Measurements from ENCODE around the gene ITGA6.

Gene ITGA6

DNA sequence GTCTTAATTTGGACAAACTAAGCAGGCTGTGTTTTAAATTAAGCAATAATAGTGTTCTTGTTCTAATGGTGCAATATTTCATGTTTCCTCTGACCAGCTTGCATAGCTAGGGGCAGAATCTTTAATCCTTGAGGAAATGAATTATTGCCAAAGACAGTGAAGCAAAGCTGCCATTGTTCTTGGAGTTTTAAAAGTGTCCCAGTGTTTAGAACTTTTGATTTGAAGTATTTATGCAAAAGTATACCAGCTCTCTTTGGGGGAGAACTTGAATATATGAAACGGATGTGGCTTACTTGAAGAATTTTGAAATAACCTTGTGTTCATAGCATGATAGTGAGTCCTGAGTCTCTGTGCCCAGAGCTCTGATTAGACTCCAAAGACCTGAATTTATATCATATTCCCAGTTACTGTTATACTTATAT is 33.4 kb downstream of the ITGA6 start:
- Histone ChIP-seq H3K9me3 (ENCODE audit: control insufficient read depth, low read depth, low read length) (no peaks in the 10 kb centered on the region), H3K9ac (ENCODE audit: low read length) (no peak overlapping the region), H3K27me3 (ENCODE audit: control insufficient read depth, insufficient read depth, low read length) (no peaks in the 10 kb centered on the region), H3K4me1 (ENCODE audit: control insufficient read depth, low read depth, low read length) (peaks cover 24% of the 10 kb centered on the region), H3K27ac (ENCODE audit: low read length) (no peak overlapping the region), H3K4me3 (ENCODE audit: low read length) (no peak overlapping the region), H3K36me3 (ENCODE audit: control insufficient read depth, low read depth, low read length) (no peaks in the 10 kb centered on the region)

- H3K27ac ChIP-seq (ENCODE audit: low read length) = no peak overlapping the region
- no peaks in the 10 kb centered on the region for H3K27me3 ChIP-seq (ENCODE audit: control insufficient read depth, insufficient read depth, low read length)
- H3K36me3 ChIP-seq (ENCODE audit: control insufficient read depth, low read depth, low read length) = peaks cover 1% of the 10 kb centered on the region
- H3K9me3 ChIP-seq (ENCODE audit: control insufficient read depth, low read depth, low read length) = no peaks in the 10 kb centered on the region
- H3K4me3 ChIP-seq (ENCODE audit: low read length) = no peak overlapping the region
- H3K4me1 ChIP-seq (ENCODE audit: control insufficient read depth, low read depth, low read length) = peaks cover 20% of the 10 kb centered on the region
- H3K9ac ChIP-seq (ENCODE audit: low read length) = no peak overlapping the region
Observed at GRCh38 chr2:172461591-172462372, 34.4 kb downstream of the ITGA6 start.

GRCh38 chr2:172462373-172462848 is 35.0 kb downstream of the ITGA6 start:
- H3K4me3 ChIP-seq (ENCODE audit: low read length) = no peak overlapping the region
- H3K4me1 ChIP-seq (ENCODE audit: control insufficient read depth, low read depth, low read length) = peaks cover 20% of the 10 kb centered on the region
- H3K27me3 ChIP-seq (ENCODE audit: control insufficient read depth, insufficient read depth, low read length) = no peaks in the 10 kb centered on the region
- peaks cover 8% of the 10 kb centered on the region for H3K36me3 ChIP-seq (ENCODE audit: control insufficient read depth, low read depth, low read length)
- no peak overlapping the region for H3K9ac ChIP-seq (ENCODE audit: low read length)
- no peaks in the 10 kb centered on the region for H3K9me3 ChIP-seq (ENCODE audit: control insufficient read depth, low read depth, low read length)
- no peak overlapping the region for H3K27ac ChIP-seq (ENCODE audit: low read length)

GRCh38 chr2:172462849-172463381 is 35.5 kb downstream of the ITGA6 start:
- Histone ChIP-seq H3K27ac (ENCODE audit: low read length) (no peak overlapping the region), H3K36me3 (ENCODE audit: control insufficient read depth, low read depth, low read length) (peaks cover 13% of the 10 kb centered on the region), H3K9ac (ENCODE audit: low read length) (no peak overlapping the region), H3K27me3 (ENCODE audit: control insufficient read depth, insufficient read depth, low read length) (no peaks in the 10 kb centered on the region), H3K9me3 (ENCODE audit: control insufficient read depth, low read depth, low read length) (no peaks in the 10 kb centered on the region), H3K4me3 (ENCODE audit: low read length) (no peak overlapping the region), H3K4me1 (ENCODE audit: control insufficient read depth, low read depth, low read length) (peaks cover 20% of the 10 kb centered on the region)

- no peak overlapping the region for H3K9ac ChIP-seq (ENCODE audit: low read length)
Observed at GRCh38 chr2:172464400-172465129, 37.2 kb downstream of the ITGA6 start.

GRCh38 chr2:172465417-172466334 is 38.3 kb downstream of the ITGA6 start:
- H3K27ac ChIP-seq (ENCODE audit: low read length) = no peak overlapping the region
- peaks cover 37% of the 10 kb centered on the region for H3K36me3 ChIP-seq (ENCODE audit: control insufficient read depth, low read depth, low read length)
- no peak overlapping the region for H3K9ac ChIP-seq (ENCODE audit: low read length)
- peaks cover 20% of the 10 kb centered on the region for H3K4me1 ChIP-seq (ENCODE audit: control insufficient read depth, low read depth, low read length)
- no peaks in the 10 kb centered on the region for H3K9me3 ChIP-seq (ENCODE audit: control insufficient read depth, low read depth, low read length)
- no peak overlapping the region for H3K4me3 ChIP-seq (ENCODE audit: low read length)
- no peaks in the 10 kb centered on the region for H3K27me3 ChIP-seq (ENCODE audit: control insufficient read depth, insufficient read depth, low read length)

More at GRCh38 chr2:172464400-172465129, 37.2 kb downstream of the ITGA6 start:
- Histone ChIP-seq H3K27me3 (ENCODE audit: control insufficient read depth, insufficient read depth, low read length) (no peaks in the 10 kb centered on the region), H3K36me3 (ENCODE audit: control insufficient read depth, low read depth, low read length) (peaks cover 27% of the 10 kb centered on the region), H3K4me1 (ENCODE audit: control insufficient read depth, low read depth, low read length) (peaks cover 20% of the 10 kb centered on the region), H3K27ac (ENCODE audit: low read length) (no peak overlapping the region), H3K4me3 (ENCODE audit: low read length) (no peak overlapping the region), H3K9me3 (ENCODE audit: control insufficient read depth, low read depth, low read length) (no peaks in the 10 kb centered on the region)

DNA sequence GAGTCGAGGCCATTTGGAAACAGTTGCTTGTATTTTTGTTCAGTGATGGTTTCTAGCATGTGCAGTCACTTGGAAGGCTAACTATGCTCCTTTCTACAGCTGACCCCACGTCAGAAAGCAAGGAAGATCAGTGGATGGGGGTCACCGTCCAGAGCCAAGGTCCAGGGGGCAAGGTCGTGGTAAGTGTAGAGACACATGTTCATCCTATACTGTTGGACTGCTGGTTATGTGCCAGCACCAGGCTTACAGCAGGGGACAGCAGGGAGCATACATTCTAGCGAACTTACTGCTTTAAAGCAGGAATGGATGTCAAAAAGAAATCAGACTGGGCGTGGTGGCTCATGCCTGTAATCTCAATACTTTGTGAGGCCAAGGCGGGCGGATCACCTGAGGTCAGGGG is 40.0 kb downstream of the ITGA6 start:
- H3K4me3 ChIP-seq (ENCODE audit: low read length) = no peak overlapping the region
- no peak overlapping the region for H3K27ac ChIP-seq (ENCODE audit: low read length)
- peaks cover 54% of the 10 kb centered on the region for H3K36me3 ChIP-seq (ENCODE audit: control insufficient read depth, low read depth, low read length)
- no peak overlapping the region for H3K9ac ChIP-seq (ENCODE audit: low read length)
- H3K27me3 ChIP-seq (ENCODE audit: control insufficient read depth, insufficient read depth, low read length) = no peaks in the 10 kb centered on the region
- H3K9me3 ChIP-seq (ENCODE audit: control insufficient read depth, low read depth, low read length) = no peaks in the 10 kb centered on the region
- peaks cover 13% of the 10 kb centered on the region for H3K4me1 ChIP-seq (ENCODE audit: control insufficient read depth, low read depth, low read length)

DNA sequence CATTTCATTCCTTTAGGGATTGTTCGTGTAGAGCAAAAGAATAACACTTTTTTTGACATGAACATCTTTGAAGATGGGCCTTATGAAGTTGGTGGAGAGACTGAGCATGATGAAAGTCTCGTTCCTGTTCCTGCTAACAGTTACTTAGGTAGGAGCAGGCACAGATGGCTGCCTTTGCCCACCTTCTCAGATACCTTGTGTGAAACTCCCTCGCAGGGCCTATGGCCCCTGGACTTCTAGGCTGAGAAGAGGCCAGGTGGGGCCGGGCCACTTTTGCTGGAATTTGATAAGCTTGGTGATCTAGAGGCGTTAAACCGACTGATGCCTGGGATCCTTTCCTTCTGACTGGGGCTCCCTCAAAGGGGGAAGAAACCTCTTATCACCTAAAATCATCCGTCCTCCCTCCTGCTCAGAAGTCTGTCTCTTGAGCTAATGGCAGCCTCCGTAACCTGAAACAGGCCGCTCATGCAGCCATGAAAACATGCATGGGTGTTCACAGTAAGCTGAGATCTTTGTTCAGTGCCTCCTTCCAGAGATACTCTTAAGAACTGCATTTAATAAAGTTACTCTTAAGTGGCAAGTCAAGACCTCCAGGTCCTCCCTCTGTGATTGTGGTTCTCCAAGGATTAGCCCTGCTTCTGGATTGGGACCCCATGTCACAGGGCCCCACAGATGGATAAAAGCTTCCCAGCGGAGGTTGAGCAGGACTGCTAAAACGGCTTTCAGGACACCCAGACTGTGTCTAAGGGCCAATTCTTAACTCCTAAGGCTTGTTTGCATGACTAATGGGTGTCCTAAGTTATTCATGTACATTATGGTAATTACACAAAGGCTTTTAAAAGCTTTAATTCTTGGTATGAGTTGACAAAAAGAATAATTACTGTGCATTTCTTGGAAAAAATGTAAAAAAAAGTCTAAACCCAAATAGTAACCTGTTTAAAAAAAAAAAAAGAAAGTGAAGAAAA is 43.9 kb downstream of the ITGA6 start:
- Histone ChIP-seq H3K27me3 (ENCODE audit: control insufficient read depth, insufficient read depth, low read length) (no peaks in the 10 kb centered on the region), H3K36me3 (ENCODE audit: control insufficient read depth, low read depth, low read length) (peaks cover 87% of the 10 kb centered on the region), H3K9me3 (ENCODE audit: control insufficient read depth, low read depth, low read length) (no peaks in the 10 kb centered on the region), H3K27ac (ENCODE audit: low read length) (no peak overlapping the region), H3K4me1 (ENCODE audit: control insufficient read depth, low read depth, low read length) (no peaks in the 10 kb centered on the region), H3K4me3 (ENCODE audit: low read length) (no peak overlapping the region), H3K9ac (ENCODE audit: low read length) (no peak overlapping the region)

DNA sequence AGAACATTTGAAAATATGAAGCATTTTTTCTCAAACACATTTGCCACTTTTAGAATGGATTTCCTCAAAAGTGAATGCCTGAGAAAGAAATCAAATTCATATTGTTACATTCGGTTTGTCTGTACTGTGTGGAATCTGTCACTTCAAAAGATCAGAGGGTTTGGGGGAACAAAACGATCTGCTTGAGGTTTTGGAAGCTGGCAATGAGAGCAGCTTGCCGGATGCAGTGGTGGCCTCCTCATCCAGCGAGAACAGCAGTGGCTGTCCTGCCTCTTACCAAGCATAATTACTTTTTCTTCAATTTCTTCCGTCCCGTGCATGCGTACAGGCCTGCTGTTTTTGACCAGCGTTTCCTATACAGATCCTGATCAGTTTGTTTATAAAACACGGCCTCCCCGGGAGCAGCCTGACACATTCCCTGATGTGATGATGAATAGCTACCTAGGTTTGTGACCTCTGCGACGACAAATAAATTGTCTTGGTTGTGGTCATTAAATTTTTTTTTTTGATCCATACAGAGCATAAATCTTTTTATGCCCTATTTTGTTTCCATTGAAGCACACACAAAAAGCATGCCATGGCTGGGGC is 45.2 kb downstream of the ITGA6 start:
- Histone ChIP-seq H3K27ac (ENCODE audit: low read length) (no peak overlapping the region), H3K9ac (ENCODE audit: low read length) (no peak overlapping the region), H3K36me3 (ENCODE audit: control insufficient read depth, low read depth, low read length) (peaks cover 89% of the 10 kb centered on the region), H3K27me3 (ENCODE audit: control insufficient read depth, insufficient read depth, low read length) (no peaks in the 10 kb centered on the region), H3K9me3 (ENCODE audit: control insufficient read depth, low read depth, low read length) (no peaks in the 10 kb centered on the region), H3K4me3 (ENCODE audit: low read length) (no peak overlapping the region), H3K4me1 (ENCODE audit: control insufficient read depth, low read depth, low read length) (no peaks in the 10 kb centered on the region)

DNA sequence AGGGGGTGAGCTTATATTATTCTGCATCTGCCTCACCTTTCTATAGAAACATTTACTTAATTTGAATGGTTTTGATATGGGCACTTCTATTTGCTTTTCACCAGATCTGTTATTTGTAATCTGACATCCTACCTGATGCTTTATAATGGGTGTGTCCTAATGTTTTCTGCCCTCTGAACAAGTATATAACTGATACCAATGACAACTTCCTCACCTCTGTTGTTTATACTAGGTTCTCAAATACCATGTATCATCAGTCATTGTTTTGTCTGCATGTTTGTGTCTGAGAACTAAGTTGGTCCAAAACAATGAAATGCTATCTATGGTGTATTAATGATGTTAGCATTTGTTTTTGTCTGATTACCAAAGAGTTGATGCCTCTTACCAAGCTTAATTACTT is 45.8 kb downstream of the ITGA6 start:
- H3K9me3 ChIP-seq (ENCODE audit: control insufficient read depth, low read depth, low read length) = no peaks in the 10 kb centered on the region
- no peak overlapping the region for H3K27ac ChIP-seq (ENCODE audit: low read length)
- H3K36me3 ChIP-seq (ENCODE audit: control insufficient read depth, low read depth, low read length) = peaks cover 89% of the 10 kb centered on the region
- H3K27me3 ChIP-seq (ENCODE audit: control insufficient read depth, insufficient read depth, low read length) = no peaks in the 10 kb centered on the region
- no peak overlapping the region for H3K9ac ChIP-seq (ENCODE audit: low read length)
- H3K4me1 ChIP-seq (ENCODE audit: control insufficient read depth, low read depth, low read length) = no peaks in the 10 kb centered on the region
- no peak overlapping the region for H3K4me3 ChIP-seq (ENCODE audit: low read length)
